ENCODE measurements around the gene ZNF407. TPM values are rescaled to one million over a fixed set of nuclear protein-coding genes. Genes with fewer than 3 reads are reported as not detected.

ZNF407 gene
- total and polyA plus RNA-seq, 2 experiments from 2014 or later, result 2.1 to 10.4 TPM

DNA sequence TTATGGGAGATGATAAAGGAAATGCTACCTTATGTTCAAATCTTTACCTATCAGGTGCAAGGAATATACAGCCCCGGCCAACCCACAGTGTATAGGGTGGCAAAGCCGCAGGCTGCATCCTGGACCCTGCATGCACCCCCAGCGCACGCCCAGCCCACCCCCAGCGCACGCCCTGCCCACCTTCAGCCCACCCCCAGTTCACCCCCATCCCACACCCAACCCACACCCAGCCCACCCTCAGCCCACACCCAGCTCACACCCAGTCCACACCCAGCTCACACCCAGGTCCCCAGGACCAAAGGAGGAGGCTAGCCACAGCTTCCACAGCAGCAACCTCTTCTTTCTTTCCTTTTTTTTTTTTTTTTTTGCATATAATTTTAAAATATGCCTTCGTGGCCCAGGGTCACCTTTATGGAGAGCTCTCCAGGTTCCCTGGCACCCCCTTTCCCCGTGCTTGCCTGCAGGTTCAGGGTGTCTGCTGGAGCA is 490.4 kb downstream of the ZNF407 start:
- peaks cover 6% of the 10 kb centered on the region for H3K27me3 Mint-ChIP-seq (ENCODE audit: insufficient read depth, low read depth, poor library complexity)
- ATAC-seq (no peak), DNase-seq (ENCODE audit: low spot score) (no peak)
- peaks cover 9% of the 10 kb centered on the region for H3F3A ChIP-seq (replicated peaks; ENCODE audit: low read depth)
- no peak overlapping the region for H3K4me2 ChIP-seq
- H3K36me3 ChIP-seq (ENCODE audit: insufficient read depth), result no peaks in the 10 kb centered on the region
- no peaks in the 10 kb centered on the region for H4K20me1 ChIP-seq (replicated peaks; ENCODE audit: insufficient read depth)
- no peaks in the 10 kb centered on the region for H3K27me3 ChIP-seq (ENCODE audit: insufficient read depth)
- no peaks in the 10 kb centered on the region for H3K79me2 ChIP-seq (replicated peaks; ENCODE audit: insufficient read depth)
- no peak overlapping the region for H3K27ac ChIP-seq (ENCODE audit: low read depth)
- no peak overlapping the region for H2AFZ ChIP-seq
- peaks cover 6% of the 10 kb centered on the region; the same call in 1 of the 2 replicates for H3K9me2 ChIP-seq (ENCODE audit: insufficient read depth)
- no peak overlapping the region for H3K4me3 Mint-ChIP-seq
- H3K4me1 ChIP-seq (ENCODE audit: insufficient read depth), result no peaks in the 10 kb centered on the region
- H3K4me1 Mint-ChIP-seq, result peaks cover 4% of the 10 kb centered on the region; the same call in 2 of the 3 replicates
- peaks cover 4% of the 10 kb centered on the region; the same call in 2 of the 3 replicates for H3K36me3 Mint-ChIP-seq (ENCODE audit: low read depth)
- H3K4me3 ChIP-seq, result no peak overlapping the region
- H3K27ac Mint-ChIP-seq, result no peak overlapping the region
- TF ChIP-seq EZH2 (IDR thresholded peaks at IDR 0.05; ENCODE audit: low read depth, unreplicated experiment) (no peak), ZNF462 (CRISPR knock-in tag; IDR thresholded peaks at IDR 0.05) (no peak), ETS1 (IDR thresholded peaks at IDR 0.05) (no peak)
- peaks cover 17% of the 10 kb centered on the region for H3K9me3 Mint-ChIP-seq

DNA sequence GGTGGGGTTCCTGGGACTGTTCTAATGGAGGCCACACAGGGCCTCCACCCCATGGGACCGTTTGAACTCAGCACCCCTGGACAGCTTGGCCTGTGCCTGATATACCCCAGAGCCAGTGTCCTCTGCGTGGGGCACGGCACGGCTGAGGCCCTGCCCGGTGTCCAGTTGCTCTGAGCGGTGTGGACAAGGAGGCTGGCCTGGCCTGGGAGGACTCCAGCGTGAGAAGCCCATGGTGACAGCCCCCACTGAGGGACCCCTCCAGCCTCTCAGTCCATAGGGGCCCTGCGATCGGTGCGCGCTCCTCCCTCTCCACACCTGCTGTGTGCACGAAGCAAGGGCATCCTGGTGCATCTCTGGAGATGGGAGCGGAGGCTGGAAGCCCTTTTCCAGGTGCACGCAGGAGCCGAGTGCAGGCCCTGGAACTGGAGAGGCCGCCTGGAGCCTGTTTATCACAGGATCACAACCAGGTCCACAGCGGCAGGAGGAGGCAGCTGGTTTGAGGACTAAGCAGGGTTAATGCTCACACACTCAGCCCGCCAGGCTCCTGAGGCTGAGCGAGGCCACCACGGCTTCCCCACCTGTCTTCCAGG is 491.0 kb downstream of the ZNF407 start:
- no peaks in the 10 kb centered on the region for H3K79me2 ChIP-seq (replicated peaks; ENCODE audit: insufficient read depth)
- H3F3A ChIP-seq (replicated peaks; ENCODE audit: low read depth), result peaks cover 9% of the 10 kb centered on the region
- H3K36me3 ChIP-seq (ENCODE audit: insufficient read depth), result no peaks in the 10 kb centered on the region
- Mint-ChIP-seq H3K4me3 (no peak overlapping the region), H3K27ac (no peak overlapping the region), H3K27me3 (ENCODE audit: insufficient read depth, low read depth, poor library complexity) (peaks cover 4% of the 10 kb centered on the region), H3K9me3 (peaks cover 13% of the 10 kb centered on the region), H3K4me1 (peaks cover 6% of the 10 kb centered on the region), H3K36me3 (ENCODE audit: low read depth) (peaks cover 4% of the 10 kb centered on the region; the same call in 2 of the 3 replicates)
- no peaks in the 10 kb centered on the region for H4K20me1 ChIP-seq (replicated peaks; ENCODE audit: insufficient read depth)
- DNase-seq (ENCODE audit: low spot score), result no peak
- H2AFZ ChIP-seq, result no peak overlapping the region
- no peak overlapping the region for H3K4me2 ChIP-seq
- no peaks in the 10 kb centered on the region for H3K27me3 ChIP-seq (ENCODE audit: insufficient read depth)
- H3K4me1 ChIP-seq (ENCODE audit: insufficient read depth), result no peaks in the 10 kb centered on the region
- H3K4me3 ChIP-seq, result no peak overlapping the region
- peaks cover 6% of the 10 kb centered on the region; the same call in 1 of the 2 replicates for H3K9me2 ChIP-seq (ENCODE audit: insufficient read depth)
- no peak for ATAC-seq
- H3K27ac ChIP-seq (ENCODE audit: low read depth), result no peak overlapping the region
- no peak for TF ChIP-seq EZH2 (IDR thresholded peaks at IDR 0.05; ENCODE audit: low read depth, unreplicated experiment)
- TF ChIP-seq ZNF331 (CRISPR knock-in tag; IDR thresholded peaks at IDR 0.05; ENCODE audit: low read depth), result no peak
